GM12878 (cell line): ENCODE measurements around the gene SCUBE3. TPM values are rescaled to one million over a fixed set of nuclear protein-coding genes. Genes with fewer than 3 reads are reported as not detected.

Experiments used
- ATAC-seq: fragments of 200-7000 bp; cut with Tn5 transposase; 3 replicates; pipeline ENCODE4 v1.9.1; 2020; ENCODE audit warnings: mild to moderate bottlenecking, moderate library complexity
- BruUV-seq: library from RNA; stranded (reverse); fragments of 400-500 nt; replicated peaks from 2 replicates; lab custom pipeline; 2021; lab: Mats Ljungman, UMichigan
- CTCF ChIA-PET: fragments of 300-600 bp; sonication (Branson Sonifier 250); formaldehyde crosslinking; extraction: SDS; loops from one replicate; lab custom pipeline; 2021; ENCODE audit warnings: inconsistent platforms; lab: Yijun Ruan, JAX
- POLR2A ChIA-PET: fragments of 350-600 bp; formaldehyde crosslinking; extraction: SDS; loops from one replicate; lab custom pipeline; 2021; ENCODE audit warnings: inconsistent platforms; lab: Charles Lee
- RAD21 ChIA-PET: fragments of 300-600 bp; sonication (Branson Sonifier 250); formaldehyde crosslinking; loops from one replicate; lab custom pipeline; 2023; ENCODE audit warnings: antibody characterized with exemption; ENCODE audit not compliant: unreplicated experiment; lab: Charles Lee
- SMC1A ChIA-PET: fragments of 300-600 bp; sonication (Branson Sonifier 250); formaldehyde crosslinking; loops from one replicate; lab custom pipeline; 2023; ENCODE audit not compliant: unreplicated experiment, uncharacterized antibody; lab: Charles Lee
- DNase-seq: peaks from one replicate; pipeline ENCODE4 v3.0.0-alpha.2; 2011; ENCODE audit warnings: low read depth, low spot score
- FAIRE-seq: peaks from 3 replicates; lab custom pipeline; 2011; peaks lifted over from hg19 to GRCh38; lab: Jason Lieb, UNC
- H2AFZ ChIP-seq: 2 replicates; pipeline ENCODE4 v1.6.0; 2011; ENCODE audit warnings: low read depth, low read length, control low read depth; ENCODE audit not compliant: control insufficient read depth
- H3K27ac ChIP-seq: 2 replicates; pipeline ENCODE4 v1.5.1; 2011; ENCODE audit warnings: control low read depth; ENCODE audit not compliant: control insufficient read depth, insufficient read depth
- H3K27me3 ChIP-seq, 2 experiments: replicated peaks in 1 of 2; 2 replicates each; pipeline versions ENCODE4 v1.6.0 to v1.6.1; 2011; ENCODE audit warnings: low read length in 1 of 2; ENCODE audit not compliant: control insufficient read depth in 2 of 2, insufficient read depth in 2 of 2
- H3K36me3 ChIP-seq, 2 experiments: 2 replicates each; pipeline ENCODE4 v1.5.1; 2011; ENCODE audit warnings: low read length in 1 of 2; ENCODE audit not compliant: control insufficient read depth in 2 of 2, insufficient read depth in 2 of 2
- H3K4me1 ChIP-seq: 2 replicates; pipeline ENCODE4 v1.6.1; 2011; ENCODE audit warnings: mild to moderate bottlenecking, low read length, moderate library complexity, mixed read lengths; ENCODE audit not compliant: control insufficient read depth, insufficient read depth
- H3K4me2 ChIP-seq: 2 replicates; pipeline ENCODE4 v1.6.0; 2011; ENCODE audit warnings: control low read depth; ENCODE audit not compliant: control insufficient read depth, insufficient read depth
- H3K4me3 ChIP-seq: fragments of 200-600 bp; sonication (generic); 2 replicates; pipeline ENCODE4 v1.5.1; 2016
- H3K79me2 ChIP-seq: 2 replicates; pipeline ENCODE4 v1.6.0; 2011; ENCODE audit warnings: low read length; ENCODE audit not compliant: control insufficient read depth, insufficient read depth
- H3K9ac ChIP-seq: 2 replicates; pipeline ENCODE4 v1.8.0; 2011; ENCODE audit warnings: low read length, control low read depth, mixed read lengths; ENCODE audit not compliant: control insufficient read depth, insufficient read depth
- H3K9me3 ChIP-seq: replicated peaks from 3 replicates; pipeline ENCODE4 v1.5.1; 2011; ENCODE audit warnings: mild to moderate bottlenecking, low read length; ENCODE audit not compliant: control insufficient read depth, insufficient read depth
- H4K20me1 ChIP-seq: 2 replicates; pipeline ENCODE4 v1.6.0; 2011; ENCODE audit not compliant: control insufficient read depth, insufficient read depth
- BACH1 ChIP-seq: fragments of 450-650 bp; IDR thresholded peaks from 2 replicates; pipeline ENCODE4 v1.6.1; 2017; ENCODE audit warnings: mild to moderate bottlenecking, borderline replicate concordance
- CHD1 ChIP-seq: IDR thresholded peaks from 2 replicates; pipeline ENCODE4 v1.6.1; 2012; ENCODE audit warnings: low read depth, low read length, improper control_type of control experiment
- DPF2 ChIP-seq: fragments of 450-650 bp; IDR thresholded peaks from 2 replicates; pipeline ENCODE4 v1.6.1; 2017; ENCODE audit warnings: mild to moderate bottlenecking
- ELK1 ChIP-seq: IDR thresholded peaks from 2 replicates; pipeline ENCODE4 v1.6.1; 2012; ENCODE audit warnings: low read depth, low read length, improper control_type of control experiment
- MEF2B ChIP-seq: fragments of 450-650 bp; IDR thresholded peaks from 2 replicates; pipeline ENCODE4 v1.6.1; 2018; ENCODE audit warnings: mild to moderate bottlenecking, moderate library complexity; ENCODE audit not compliant: partially characterized antibody, poor library complexity, severe bottlenecking
- WGBS: methylation state at CpG from one replicate; pipeline ENCODE4 v1.1.6; 2016; ENCODE audit warnings: low lambda C conversion rate; ENCODE audit not compliant: insufficient replicate concordance, insufficient coverage; ENCODE audit errors: missing lambda C conversion rate; 5-methylcytosine and 5-hydroxymethylcytosine counted together
- in situ Hi-C: fragments of 300-500 bp; cut with MboI; formaldehyde crosslinking; loops from 9 replicates; pipeline ENCODE4 v1.14.3; 2018; ENCODE audit warnings: mixed read lengths
- intact Hi-C: fragments of 100-400 bp; cut with micrococcal nuclease; formaldehyde crosslinking; loops from one replicate; pipeline ENCODE4 v1.14.2; 2022; ENCODE audit not compliant: unreplicated experiment
- polyA plus RNA-seq, 11 experiments: library from polyadenylated mRNA; depleted of rRNA in 4 of 11; unstranded in 6 of 11; stranded (reverse) in 5 of 11; fragments of >200 nt; fragmentation: Nextera tagmentation in 4 of 11; fragmentation: Illumina TruSeq in 1 of 11; extraction: Ambion mirVana in 4 of 11; extraction: Trizol in 1 of 11; gene quantifications; 1 replicate in 1 of 11; 2 replicates in 10 of 11; pipeline versions ENCODE4 v1.2.1 to v1.2.3, GENCODE V29; 2011 to 2016; ENCODE audit warnings: inconsistent platforms in 2 of 11, missing spikeins in 2 of 11, low read depth in 1 of 11
- total RNA-seq, 4 experiments: library from RNA; depleted of rRNA in 3 of 4; stranded (reverse); fragments of >200 nt in 3 of 4; fragmentation: Illumina TruSeq in 1 of 4; extraction: Trizol in 1 of 4; gene quantifications; 2 replicates each; pipeline versions ENCODE4 v1.2.1 to v1.2.3, GENCODE V29; 2013 to 2021

SCUBE3 gene
- total and polyA plus RNA-seq, 10 of the 15 experiments (the other 5 are each of a cell fraction or from before 2014, with no cell fraction given): under 0.01 to 0.20 (median 0.07) TPM; not detected in 4

DNA sequence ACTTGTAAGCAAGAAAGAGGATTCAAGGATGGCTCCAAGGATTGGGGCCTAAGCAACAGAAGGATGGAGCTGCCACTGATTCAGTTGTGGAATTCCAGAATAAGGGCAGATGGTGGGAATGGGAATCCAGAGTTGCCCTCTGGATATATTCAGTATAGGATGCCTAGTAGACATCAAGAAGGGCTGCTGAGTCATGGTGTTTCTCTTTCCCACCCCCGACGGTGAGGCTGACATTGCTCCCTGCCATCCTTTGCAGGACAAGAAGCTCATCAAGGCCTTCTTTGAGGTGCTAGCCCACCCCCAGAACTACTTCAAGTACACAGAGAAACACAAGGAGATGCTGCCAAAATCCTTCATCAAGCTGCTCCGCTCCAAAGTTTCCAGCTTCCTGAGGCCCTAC lies 34.5 kb downstream of the SCUBE3 start:
- SMC1A ChIA-PET: interaction anchor here (0.6 to 1.2 kb wide), 4 partner anchors 9 to 260 kb away, joined by 3 read pairs; no protein-coding TSS in a partner anchor
- TF ChIP-seq ELK1 (no peak), MEF2B (no peak), DPF2 (no peak), CHD1 (no peak), BACH1 (peak; percentile 49; the same call in 1 of the 2 replicates)
- POLR2A ChIA-PET: interaction anchor here (1.6 kb wide), 1 partner anchor 10 kb away, joined by 10 read pairs; the partner anchor contains the start of gene ZNF76
- Histone ChIP-seq H3K4me1 (peaks cover 29% of the 10 kb centered on the region), H3K4me3 (peak overlapping the region; percentile 54; the same call in 1 of the 2 replicates), H3K9me3 (no peaks in the 10 kb centered on the region), H3K79me2 (peaks cover 3% of the 10 kb centered on the region; the same call in 1 of the 2 replicates), H4K20me1 (no peaks in the 10 kb centered on the region), H3K4me2 (peak overlapping the region; percentile 76), H3K9ac (peak overlapping the region; percentile 1; the same call in 1 of the 2 replicates), H3K27ac (peak overlapping the region; percentile 75), H3K36me3 (no peaks in the 10 kb centered on the region), H3K27me3 (no peaks in the 10 kb centered on the region), H2AFZ (peak overlapping the region; percentile 35; the same call in 1 of the 2 replicates)
- intact Hi-C loops: no loop called here
- no TSS peak for BruUV-seq
- CTCF ChIA-PET: interaction anchor here (1.1 to 3.9 kb wide), 3 partner anchors 10 to 261 kb away, joined by 3 to 19 read pairs (median 5); partner anchors contain the start of gene ZNF76
- RAD21 ChIA-PET: interaction anchor here (1.2 to 1.4 kb wide), 2 partner anchors 11 to 80 kb away, joined by 3 to 4 read pairs; no protein-coding TSS in a partner anchor
- FAIRE-seq (no peak), DNase-seq (no peak), ATAC-seq (peak; percentile 46)
- 50% methylated on average over 3 of the region's 3 CpGs for WGBS
- in situ Hi-C loops: no loop called here
